HepG2 (cell line): ENCODE data around the gene E2F3. TPM values are rescaled to one million over a fixed set of nuclear protein-coding genes. Genes with fewer than 3 reads are reported as not detected.

Experiments used
- ATAC-seq: fragments of 200-7000 bp; cut with Tn5 transposase; 3 replicates; pipeline ENCODE4 v1.9.1; 2020; ENCODE audit warnings: mild to moderate bottlenecking, moderate library complexity
- BruUV-seq: library from RNA; stranded (reverse); fragments of 400-500 nt; replicated peaks from 2 replicates; lab custom pipeline; 2021; lab: Mats Ljungman, UMichigan
- CTCF ChIA-PET: fragments of 300-600 bp; formaldehyde crosslinking; extraction: SDS; loops from one replicate; lab custom pipeline; 2021; ENCODE audit warnings: low total read pairs, inconsistent platforms, low intra/inter-chr PET ratio; lab: Yijun Ruan, JAX
- POLR2A ChIA-PET: fragments of 350-600 bp; sonication (Branson Sonifier 250); formaldehyde crosslinking; loops from one replicate; lab custom pipeline; 2020; ENCODE audit warnings: antibody characterized with exemption, inconsistent platforms; lab: Yijun Ruan, JAX
- DNase-seq: peaks from one replicate; pipeline ENCODE4 v3.0.0-alpha.2; 2015; ENCODE audit warnings: low spot score
- FAIRE-seq: peaks from 3 replicates; lab custom pipeline; 2011; peaks lifted over from hg19 to GRCh38; lab: Jason Lieb, UNC
- H2AFZ ChIP-seq: one replicate; pipeline ENCODE4 v1.6.1; 2011; ENCODE audit warnings: low read length, inconsistent platforms
- H3K27ac ChIP-seq: fragments of 300-600 bp; 3 replicates; pipeline ENCODE4 v1.8.0; 2011; ENCODE audit warnings: mixed run types, mild to moderate bottlenecking, mixed read lengths, low read length, inconsistent platforms; ENCODE audit not compliant: insufficient read depth; ENCODE audit errors: extremely low read length
- H3K27me3 ChIP-seq, 2 experiments: fragments of 200-600 bp in 1 of 2; 2 replicates in 1 of 2; 3 replicates in 1 of 2; pipeline versions ENCODE4 v1.6.0 to v1.8.0; 2011; ENCODE audit warnings: low read length in 2 of 2, mild to moderate bottlenecking in 2 of 2, moderate library complexity in 2 of 2, inconsistent platforms in 1 of 2; ENCODE audit not compliant: insufficient read depth in 2 of 2, control insufficient read depth in 1 of 2
- H3K36me3 ChIP-seq, 2 experiments: fragments of 200-600 bp in 1 of 2; replicated peaks in 1 of 2; 2 replicates in 1 of 2; 3 replicates in 1 of 2; pipeline versions ENCODE4 v1.5.1 to v1.8.0; 2011; ENCODE audit warnings: low read length in 2 of 2, inconsistent platforms in 1 of 2; ENCODE audit not compliant: insufficient read depth in 2 of 2, control insufficient read depth in 1 of 2
- H3K4me1 ChIP-seq: 2 replicates; pipeline ENCODE4 v1.5.1; 2012; ENCODE audit warnings: low read length, inconsistent platforms; ENCODE audit not compliant: insufficient read depth
- H3K4me2 ChIP-seq: 2 replicates; pipeline ENCODE4 v1.6.0; 2011; ENCODE audit warnings: low read depth, low read length, inconsistent platforms
- H3K4me3 ChIP-seq, 3 experiments: fragments of 200-600 bp in 1 of 3; sonication (generic), shearing (Covaris generic) in 1 of 3; replicated peaks in 1 of 3; 2 replicates each; pipeline ENCODE4 v1.5.1; 2011 to 2016; ENCODE audit warnings: low read length in 3 of 3, inconsistent platforms in 2 of 3, low read depth in 2 of 3, mild to moderate bottlenecking in 2 of 3, control low read depth in 1 of 3, mixed read lengths in 1 of 3; ENCODE audit not compliant: insufficient read depth in 1 of 3
- H3K79me2 ChIP-seq: one replicate; pipeline ENCODE4 v1.6.1; 2011; ENCODE audit warnings: low read length, inconsistent platforms; ENCODE audit not compliant: insufficient read depth
- H3K9ac ChIP-seq: 2 replicates; pipeline ENCODE4 v1.6.0; 2011; ENCODE audit warnings: mild to moderate bottlenecking, low read depth, low read length, inconsistent platforms; ENCODE audit not compliant: insufficient read depth
- H3K9me3 ChIP-seq: 2 replicates; pipeline ENCODE4 v1.5.1; 2012; ENCODE audit warnings: mild to moderate bottlenecking, low read length
- H4K20me1 ChIP-seq: 2 replicates; pipeline ENCODE4 v1.6.0; 2011; ENCODE audit warnings: inconsistent platforms, mild to moderate bottlenecking, low read length, moderate library complexity; ENCODE audit not compliant: insufficient read depth
- AKAP8 ChIP-seq: sonication (generic); formaldehyde crosslinking; IDR thresholded peaks from 2 replicates; pipeline ENCODE4 v1.5.1; 2020; ENCODE audit warnings: mild to moderate bottlenecking, missing genetic modification reagents
- BCLAF1 ChIP-seq: fragments of 450-650 bp; IDR thresholded peaks from 2 replicates; pipeline ENCODE4 v1.6.1; 2017; ENCODE audit warnings: mild to moderate bottlenecking
- DMTF1 ChIP-seq: sonication (generic); formaldehyde crosslinking; IDR thresholded peaks from 2 replicates; pipeline ENCODE4 v1.4.0; 2020; ENCODE audit warnings: mild to moderate bottlenecking, missing genetic modification reagents
- KLF16 ChIP-seq, 2 experiments: sonication (generic) in 1 of 2; formaldehyde crosslinking in 1 of 2; IDR thresholded peaks; 2 replicates each; pipeline versions ENCODE4 v1.6.1 to v1.8.0; 2016 to 2023; ENCODE audit warnings: missing genetic modification reagents in 2 of 2, missing compliant biosample characterization in 1 of 2
- NFYB ChIP-seq: sonication (generic); formaldehyde crosslinking; IDR thresholded peaks from 2 replicates; pipeline ENCODE4 v1.4.0; 2020; ENCODE audit warnings: missing genetic modification reagents
- PRDM4 ChIP-seq: sonication (generic); formaldehyde crosslinking; IDR thresholded peaks from 2 replicates; pipeline ENCODE4 v1.9.0; 2021; ENCODE audit warnings: missing genetic modification reagents, borderline replicate concordance
- SKI ChIP-seq: fragments of 450-650 bp; IDR thresholded peaks from one replicate; pipeline ENCODE4 v1.6.1; 2018; ENCODE audit warnings: mild to moderate bottlenecking; ENCODE audit not compliant: partially characterized antibody
- THAP7 ChIP-seq: sonication (generic); formaldehyde crosslinking; IDR thresholded peaks from 2 replicates; pipeline ENCODE4 v1.8.1; 2023; ENCODE audit warnings: mild to moderate bottlenecking, missing genetic modification reagents
- ZBED4 ChIP-seq: sonication (generic); formaldehyde crosslinking; IDR thresholded peaks from 2 replicates; pipeline ENCODE4 v1.4.0; 2020; ENCODE audit warnings: missing genetic modification reagents, borderline replicate concordance
- ZNF17 ChIP-seq: sonication (generic); formaldehyde crosslinking; IDR thresholded peaks from 2 replicates; pipeline ENCODE4 v1.5.0; 2020; ENCODE audit warnings: mild to moderate bottlenecking, missing genetic modification reagents
- ZNF564 ChIP-seq: sonication (generic); formaldehyde crosslinking; IDR thresholded peaks from 2 replicates; pipeline ENCODE4 v1.8.1; 2023; ENCODE audit warnings: mild to moderate bottlenecking, missing genetic modification reagents
- ZNF670 ChIP-seq: sonication (generic); formaldehyde crosslinking; IDR thresholded peaks from 2 replicates; pipeline ENCODE4 v1.8.0; 2022; ENCODE audit warnings: mild to moderate bottlenecking, missing genetic modification reagents, borderline replicate concordance
- WGBS: methylation state at CpG from one replicate; pipeline ENCODE4 v1.1.6; 2017; ENCODE audit warnings: low lambda C conversion rate; 5-methylcytosine and 5-hydroxymethylcytosine counted together
- in situ Hi-C: cut with HindIII; loops from 2 replicates; pipeline ENCODE4 v1.10.0; 2017; ENCODE audit warnings: low pct_unique_long_range_greater_than_20kb; ENCODE audit not compliant: extremely low pct_ligation_motif_present
- intact Hi-C: fragments of 100-400 bp; cut with micrococcal nuclease; formaldehyde crosslinking; loops from one replicate; pipeline ENCODE4 v1.10.0; 2022; ENCODE audit not compliant: unreplicated experiment
- polyA plus RNA-seq, 8 experiments: library from polyadenylated mRNA; depleted of rRNA in 3 of 8; stranded (reverse) in 7 of 8; unstranded in 1 of 8; fragments of >200 nt; fragmentation: Illumina TruSeq in 4 of 8; extraction: Trizol in 4 of 8; gene quantifications; 2 replicates each; pipeline versions ENCODE4 v1.2.1 to v1.2.3, GENCODE V29; 2011 to 2016; ENCODE audit warnings: low read depth in 4 of 8, missing spikeins in 1 of 8, mixed read lengths in 1 of 8; ENCODE audit not compliant: insufficient read depth in 1 of 8
- total RNA-seq, 5 experiments: library from RNA; depleted of rRNA; stranded (reverse); fragments of >200 nt; fragmentation: Illumina TruSeq; extraction: Trizol; gene quantifications; 2 replicates each; pipeline ENCODE4 v1.2.3, GENCODE V29; 2016; ENCODE audit warnings: low read depth in 1 of 5

E2F3 gene
- total and polyA plus RNA-seq, 2 of the 13 experiments (the other 11 are each of a cell fraction or from before 2014, with no cell fraction given) = 8.5 to 12.7 TPM

GRCh38 chr6:20375436-20375835 is 26.2 kb upstream of the E2F3 start:
- Histone ChIP-seq H3K27me3 (no peaks in the 10 kb centered on the region; a peak in 1 of 5 replicates), H4K20me1 (no peaks in the 10 kb centered on the region), H3K4me1 (no peaks in the 10 kb centered on the region), H3K4me3 (no peak overlapping the region), H2AFZ (no peak overlapping the region), H3K9me3 (no peaks in the 10 kb centered on the region), H3K79me2 (no peaks in the 10 kb centered on the region), H3K4me2 (no peak overlapping the region), H3K36me3 (no peaks in the 10 kb centered on the region), H3K27ac (no peak overlapping the region), H3K9ac (no peak overlapping the region)
- intact Hi-C loops = no loop called here
- ATAC-seq (no peak), FAIRE-seq (no peak), DNase-seq (no peak)
- BruUV-seq = no TSS peak
- 37% methylated on average over 3 of the region's 3 CpGs for WGBS
- in situ Hi-C loops = no loop called here
- ChIA-PET CTCF (no interaction called here), POLR2A (no interaction called here)
- TF ChIP-seq SKI (no peak), KLF16 (CRISPR knock-in tag; IDR thresholded peaks at IDR 0.05) (no peak), ZNF17 (no peak), ZNF670 (no peak), AKAP8 (CRISPR knock-in tag) (no peak), DMTF1 (CRISPR knock-in tag) (no peak), ZBED4 (CRISPR knock-in tag) (no peak), ZNF564 (CRISPR knock-in tag) (no peak), NFYB (CRISPR knock-in tag) (no peak), PRDM4 (CRISPR knock-in tag) (no peak), BCLAF1 (no peak), THAP7 (CRISPR knock-in tag) (no peak)
